ENCODE data around the gene PTPRZ1.

The PTPRZ1 gene

DNA sequence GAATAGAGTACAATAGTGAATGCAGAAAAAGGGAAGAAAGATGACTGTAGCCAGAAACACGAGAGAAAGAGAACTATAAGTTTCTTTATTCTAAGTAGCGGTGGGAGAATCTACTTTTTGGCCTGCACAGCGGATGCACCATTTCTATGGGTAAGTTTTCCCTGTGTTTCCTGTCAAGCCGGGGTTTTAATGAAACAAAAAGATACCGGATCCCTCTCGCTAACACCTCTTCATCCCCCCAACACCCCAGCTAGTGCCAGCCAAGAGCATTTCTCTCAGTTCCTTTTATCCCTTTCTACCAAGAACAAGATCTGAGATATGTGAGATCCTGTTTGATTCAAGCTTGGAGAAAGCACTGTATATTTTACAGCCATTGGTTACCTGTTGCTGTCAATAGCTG lies 14.7 kb downstream of the PTPRZ1 start:
- no peaks in the 10 kb centered on the region for H3K27me3 ChIP-seq (ENCODE audit: control insufficient read depth in 1 of 2, insufficient read depth in 2 of 2, low read length in 2 of 2)
- no peaks in the 10 kb centered on the region for H3K9me3 ChIP-seq (ENCODE audit: control insufficient read depth in 1 of 2, low read length in 2 of 2)
- no peak overlapping the region for H3K4me3 ChIP-seq (ENCODE audit: low read depth in 1 of 2, low read length in 2 of 2)
- no peaks in the 10 kb centered on the region for H3K36me3 ChIP-seq (ENCODE audit: control insufficient read depth in 1 of 2, insufficient read depth in 2 of 2, low read length in 2 of 2)
- no peaks in the 10 kb centered on the region for H3K4me1 ChIP-seq (ENCODE audit: control insufficient read depth in 1 of 2, insufficient read depth in 2 of 2, low read length in 2 of 2)
- no peak overlapping the region for H3K9ac ChIP-seq (ENCODE audit: low read depth in 1 of 2, low read length in 2 of 2)
- H3K27ac ChIP-seq (ENCODE audit: low read depth, low read length): no peak overlapping the region

DNA sequence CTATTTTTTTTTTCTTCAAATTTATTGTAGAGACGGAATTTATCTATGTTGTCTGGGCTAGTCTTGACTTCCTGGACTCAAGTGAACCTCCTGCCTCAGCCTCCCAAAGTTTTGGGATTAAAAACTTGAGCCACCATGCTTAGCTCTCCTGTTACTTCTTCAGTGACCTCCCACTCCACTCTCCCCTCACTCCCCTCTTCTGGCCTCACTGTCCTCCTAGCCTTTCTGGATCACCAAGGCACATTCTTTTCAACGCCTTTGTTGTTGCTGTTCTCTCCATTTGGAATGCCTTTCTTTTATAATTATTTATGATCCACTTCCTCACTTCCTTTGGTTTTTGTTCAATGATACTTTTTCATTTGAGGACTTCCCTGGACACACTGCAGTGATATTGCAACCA lies 17.9 kb downstream of the PTPRZ1 start:
- Histone ChIP-seq H3K4me3 (ENCODE audit: low read depth in 1 of 2, low read length in 2 of 2) (no peak overlapping the region), H3K9me3 (ENCODE audit: control insufficient read depth in 1 of 2, low read length in 2 of 2) (no peaks in the 10 kb centered on the region), H3K9ac (ENCODE audit: low read depth in 1 of 2, low read length in 2 of 2) (no peak overlapping the region), H3K27me3 (ENCODE audit: control insufficient read depth in 1 of 2, insufficient read depth in 2 of 2, low read length in 2 of 2) (no peaks in the 10 kb centered on the region), H3K27ac (ENCODE audit: low read depth, low read length) (no peak overlapping the region), H3K4me1 (ENCODE audit: control insufficient read depth in 1 of 2, insufficient read depth in 2 of 2, low read length in 2 of 2) (no peaks in the 10 kb centered on the region), H3K36me3 (ENCODE audit: control insufficient read depth in 1 of 2, insufficient read depth in 2 of 2, low read length in 2 of 2) (no peaks in the 10 kb centered on the region)

DNA sequence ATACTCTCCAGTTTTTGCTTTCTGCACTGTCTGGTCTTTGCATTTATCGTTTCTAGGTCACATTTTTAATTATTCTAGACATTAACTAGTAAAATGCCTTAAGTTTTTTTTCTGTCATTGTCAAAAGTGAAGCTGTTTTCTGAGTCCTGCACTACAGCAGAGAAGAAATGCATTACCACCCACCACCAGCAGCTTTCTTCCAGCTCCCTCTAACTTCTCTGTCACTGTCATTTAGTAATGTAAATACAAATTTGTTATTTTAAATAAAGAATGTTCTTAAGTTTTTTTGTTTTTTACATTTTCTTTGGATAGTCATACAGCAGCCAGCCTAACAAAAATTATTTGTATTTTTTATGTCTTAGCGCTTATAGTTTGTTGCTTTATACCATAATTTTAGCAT lies 18.8 kb downstream of the PTPRZ1 start:
- Histone ChIP-seq H3K4me1 (ENCODE audit: control insufficient read depth in 1 of 2, insufficient read depth in 2 of 2, low read length in 2 of 2) (no peaks in the 10 kb centered on the region), H3K9ac (ENCODE audit: low read depth in 1 of 2, low read length in 2 of 2) (no peak overlapping the region), H3K36me3 (ENCODE audit: control insufficient read depth in 1 of 2, insufficient read depth in 2 of 2, low read length in 2 of 2) (no peaks in the 10 kb centered on the region), H3K4me3 (ENCODE audit: low read depth in 1 of 2, low read length in 2 of 2) (no peak overlapping the region), H3K27ac (ENCODE audit: low read depth, low read length) (no peak overlapping the region), H3K9me3 (ENCODE audit: control insufficient read depth in 1 of 2, low read length in 2 of 2) (no peaks in the 10 kb centered on the region), H3K27me3 (ENCODE audit: control insufficient read depth in 1 of 2, insufficient read depth in 2 of 2, low read length in 2 of 2) (no peaks in the 10 kb centered on the region)

DNA sequence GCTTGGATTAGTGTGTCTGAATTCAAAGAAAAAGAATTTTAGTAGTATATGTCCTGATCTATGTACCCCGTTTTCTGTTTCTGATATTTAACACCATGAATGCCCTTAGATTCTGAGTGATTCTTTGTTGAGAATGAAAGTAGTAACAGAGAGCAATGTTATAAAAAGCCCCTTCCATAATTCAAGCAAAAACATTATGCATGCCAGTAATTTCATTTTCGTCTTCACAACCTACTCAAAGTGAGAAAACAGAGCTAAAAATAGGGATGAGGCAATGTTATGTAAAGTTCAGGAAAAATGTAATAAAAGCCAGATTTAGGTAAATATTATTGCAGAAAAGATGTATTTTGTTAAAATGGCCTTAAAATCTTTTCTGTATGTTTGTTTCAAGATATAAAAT lies 28.1 kb downstream of the PTPRZ1 start:
- no peak overlapping the region for H3K9ac ChIP-seq (ENCODE audit: low read depth in 1 of 2, low read length in 2 of 2)
- H3K4me1 ChIP-seq (ENCODE audit: control insufficient read depth in 1 of 2, insufficient read depth in 2 of 2, low read length in 2 of 2): no peaks in the 10 kb centered on the region
- H3K9me3 ChIP-seq (ENCODE audit: control insufficient read depth in 1 of 2, low read length in 2 of 2): no peaks in the 10 kb centered on the region
- no peak overlapping the region for H3K27ac ChIP-seq (ENCODE audit: low read depth, low read length)
- H3K36me3 ChIP-seq (ENCODE audit: control insufficient read depth in 1 of 2, insufficient read depth in 2 of 2, low read length in 2 of 2): no peaks in the 10 kb centered on the region
- H3K4me3 ChIP-seq (ENCODE audit: low read depth in 1 of 2, low read length in 2 of 2): no peak overlapping the region
- no peaks in the 10 kb centered on the region for H3K27me3 ChIP-seq (ENCODE audit: control insufficient read depth in 1 of 2, insufficient read depth in 2 of 2, low read length in 2 of 2)

DNA sequence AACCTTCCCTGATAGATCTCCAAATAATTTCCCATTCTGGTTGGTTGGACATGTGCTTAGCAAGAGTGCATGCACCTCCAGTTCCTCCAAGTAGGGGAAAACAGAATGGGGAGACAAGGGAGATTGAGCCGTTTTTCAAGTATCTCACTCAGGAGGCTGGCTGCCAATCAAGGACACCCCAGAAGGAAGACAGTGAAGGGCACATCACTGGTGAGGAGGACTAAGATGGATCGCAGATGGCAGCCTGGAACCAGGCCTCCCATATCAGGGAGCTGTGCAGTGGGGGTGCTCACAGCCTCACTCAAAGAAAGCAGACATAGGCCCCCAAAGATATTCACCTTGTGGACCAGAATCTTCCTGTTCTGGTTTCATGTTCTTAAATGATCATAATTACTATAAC lies 31.2 kb downstream of the PTPRZ1 start:
- Histone ChIP-seq H3K36me3 (ENCODE audit: control insufficient read depth in 1 of 2, insufficient read depth in 2 of 2, low read length in 2 of 2) (no peaks in the 10 kb centered on the region), H3K9me3 (ENCODE audit: control insufficient read depth in 1 of 2, low read length in 2 of 2) (no peaks in the 10 kb centered on the region), H3K27ac (ENCODE audit: low read depth, low read length) (no peak overlapping the region), H3K4me1 (ENCODE audit: control insufficient read depth in 1 of 2, insufficient read depth in 2 of 2, low read length in 2 of 2) (no peaks in the 10 kb centered on the region), H3K27me3 (ENCODE audit: control insufficient read depth in 1 of 2, insufficient read depth in 2 of 2, low read length in 2 of 2) (no peaks in the 10 kb centered on the region), H3K4me3 (ENCODE audit: low read depth in 1 of 2, low read length in 2 of 2) (no peak overlapping the region), H3K9ac (ENCODE audit: low read depth in 1 of 2, low read length in 2 of 2) (no peak overlapping the region)

DNA sequence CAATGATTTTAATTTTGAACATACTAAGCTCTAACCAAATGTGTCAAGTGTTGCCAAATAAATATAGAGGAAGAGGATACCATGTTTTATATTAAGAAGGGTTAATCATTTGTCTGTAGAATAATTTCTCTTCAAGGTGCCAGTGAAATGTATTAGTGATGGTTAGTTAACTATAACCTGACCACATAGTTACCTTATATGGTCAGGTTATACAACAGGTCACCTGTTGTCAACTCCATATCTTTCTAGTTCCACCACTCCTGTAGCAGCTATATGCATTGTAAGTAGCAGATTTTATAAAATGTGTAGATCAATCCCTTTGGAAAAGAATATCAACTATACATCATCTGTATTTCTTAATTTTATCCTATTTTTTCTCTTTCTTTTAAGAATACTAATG lies 35.1 kb downstream of the PTPRZ1 start:
- no peaks in the 10 kb centered on the region for H3K4me1 ChIP-seq (ENCODE audit: control insufficient read depth in 1 of 2, insufficient read depth in 2 of 2, low read length in 2 of 2)
- no peaks in the 10 kb centered on the region for H3K27me3 ChIP-seq (ENCODE audit: control insufficient read depth in 1 of 2, insufficient read depth in 2 of 2, low read length in 2 of 2)
- no peaks in the 10 kb centered on the region for H3K9me3 ChIP-seq (ENCODE audit: control insufficient read depth in 1 of 2, low read length in 2 of 2)
- no peak overlapping the region for H3K27ac ChIP-seq (ENCODE audit: low read depth, low read length)
- no peak overlapping the region for H3K4me3 ChIP-seq (ENCODE audit: low read depth in 1 of 2, low read length in 2 of 2)
- H3K36me3 ChIP-seq (ENCODE audit: control insufficient read depth in 1 of 2, insufficient read depth in 2 of 2, low read length in 2 of 2): no peaks in the 10 kb centered on the region
- H3K9ac ChIP-seq (ENCODE audit: low read depth in 1 of 2, low read length in 2 of 2): no peak overlapping the region

DNA sequence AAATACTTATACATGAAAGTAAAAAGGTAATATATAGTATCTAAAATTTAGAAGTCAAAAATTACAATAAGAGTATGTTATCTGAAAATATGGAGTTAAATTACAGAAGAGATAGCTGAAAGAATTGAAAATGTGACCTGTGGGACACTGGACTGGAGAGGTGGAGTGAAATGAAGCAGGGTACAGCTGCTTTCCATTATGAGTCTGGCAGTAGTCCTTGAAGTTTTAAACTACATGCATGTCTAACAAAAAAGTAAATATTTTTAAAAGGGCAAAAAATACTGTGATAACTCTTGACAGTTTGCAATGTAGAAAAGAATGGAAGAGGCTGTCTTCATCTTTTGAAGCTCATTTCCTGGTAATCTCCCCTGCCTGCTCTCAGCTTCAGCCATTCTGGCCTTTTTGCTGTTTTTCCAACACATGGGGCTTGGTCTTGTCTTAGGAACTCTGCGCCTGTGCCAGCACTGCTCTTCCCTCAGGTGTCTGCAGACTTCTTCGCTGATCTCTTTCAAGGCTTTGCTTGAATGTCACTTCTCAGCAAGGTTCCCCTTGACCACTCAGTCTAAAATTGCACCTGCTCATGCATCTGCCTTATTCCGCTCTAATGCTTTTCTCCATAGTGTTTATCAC lies 36.9 kb downstream of the PTPRZ1 start:
- H3K27ac ChIP-seq (ENCODE audit: low read depth, low read length): no peak overlapping the region
- H3K4me1 ChIP-seq (ENCODE audit: control insufficient read depth in 1 of 2, insufficient read depth in 2 of 2, low read length in 2 of 2): no peaks in the 10 kb centered on the region
- H3K4me3 ChIP-seq (ENCODE audit: low read depth in 1 of 2, low read length in 2 of 2): no peak overlapping the region
- no peaks in the 10 kb centered on the region for H3K27me3 ChIP-seq (ENCODE audit: control insufficient read depth in 1 of 2, insufficient read depth in 2 of 2, low read length in 2 of 2)
- no peaks in the 10 kb centered on the region for H3K9me3 ChIP-seq (ENCODE audit: control insufficient read depth in 1 of 2, low read length in 2 of 2)
- H3K36me3 ChIP-seq (ENCODE audit: control insufficient read depth in 1 of 2, insufficient read depth in 2 of 2, low read length in 2 of 2): no peaks in the 10 kb centered on the region
- no peak overlapping the region for H3K9ac ChIP-seq (ENCODE audit: low read depth in 1 of 2, low read length in 2 of 2)

DNA sequence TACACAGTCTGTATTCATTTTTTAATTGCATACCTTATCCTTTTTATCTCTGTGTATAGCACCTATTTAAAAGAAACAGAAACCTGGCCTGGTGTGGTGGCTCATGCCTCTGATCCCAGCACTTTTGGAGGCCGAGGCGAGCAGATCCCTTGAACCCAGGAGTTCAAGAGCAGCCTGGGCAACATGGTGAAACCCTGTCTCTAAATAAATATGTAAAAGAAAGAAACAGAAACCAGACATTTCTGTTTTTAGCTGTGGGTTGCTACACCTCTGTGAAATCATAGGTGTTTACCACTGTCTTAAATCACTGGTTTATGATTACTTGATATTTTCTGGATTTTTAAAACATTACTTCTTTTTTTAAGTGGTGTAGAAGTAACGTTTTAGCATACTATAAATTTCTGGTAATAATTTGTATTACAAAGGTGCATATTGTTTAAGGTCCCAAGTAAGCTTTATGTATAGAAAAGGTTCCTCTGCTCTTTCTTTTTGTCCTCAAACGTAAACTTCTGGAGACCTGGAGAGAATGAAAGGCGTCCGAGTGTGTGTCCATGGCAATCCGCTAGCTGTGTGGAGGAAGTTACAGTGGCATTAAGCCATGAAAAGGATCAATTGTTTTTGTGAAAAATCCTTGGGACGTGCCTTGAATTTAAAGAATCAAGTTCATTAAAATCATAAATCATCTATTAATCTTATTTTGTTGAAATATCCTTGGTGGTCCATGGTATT lies 41.1 kb downstream of the PTPRZ1 start:
- H3K27me3 ChIP-seq (ENCODE audit: control insufficient read depth in 1 of 2, insufficient read depth in 2 of 2, low read length in 2 of 2): no peaks in the 10 kb centered on the region
- H3K36me3 ChIP-seq (ENCODE audit: control insufficient read depth in 1 of 2, insufficient read depth in 2 of 2, low read length in 2 of 2): no peaks in the 10 kb centered on the region
- H3K4me1 ChIP-seq (ENCODE audit: control insufficient read depth in 1 of 2, insufficient read depth in 2 of 2, low read length in 2 of 2): no peaks in the 10 kb centered on the region
- no peak overlapping the region for H3K4me3 ChIP-seq (ENCODE audit: low read depth in 1 of 2, low read length in 2 of 2)
- no peak overlapping the region for H3K9ac ChIP-seq (ENCODE audit: low read depth in 1 of 2, low read length in 2 of 2)
- H3K27ac ChIP-seq (ENCODE audit: low read depth, low read length): no peak overlapping the region
- H3K9me3 ChIP-seq (ENCODE audit: control insufficient read depth in 1 of 2, low read length in 2 of 2): no peaks in the 10 kb centered on the region

DNA sequence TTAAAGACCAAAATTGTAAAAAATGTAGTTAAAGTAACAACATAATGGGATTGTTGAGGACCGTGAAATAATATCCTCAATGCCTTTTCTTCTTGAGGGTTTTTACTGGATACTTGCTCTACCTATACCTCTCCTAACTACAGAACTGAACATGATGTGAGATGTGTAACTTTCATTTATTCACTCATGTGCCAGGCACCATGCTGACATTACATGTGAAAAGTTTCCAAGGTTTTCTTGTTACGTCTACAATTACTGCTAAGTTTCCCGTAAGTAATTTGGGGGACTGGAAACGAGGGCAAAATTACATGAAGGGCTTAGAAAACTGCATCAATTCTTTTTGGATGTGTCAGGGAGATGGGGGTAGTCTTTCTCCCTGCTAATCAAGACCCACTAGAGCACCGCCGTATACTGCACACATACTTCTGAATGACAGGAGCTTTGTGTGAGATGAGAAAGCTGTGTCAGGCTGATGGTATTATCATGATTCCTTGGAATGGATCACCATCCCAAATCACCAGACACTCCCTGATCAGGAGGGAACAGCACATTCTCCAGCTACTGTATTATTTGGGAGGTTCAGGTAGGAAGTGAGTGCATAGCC lies 41.8 kb downstream of the PTPRZ1 start:
- Histone ChIP-seq H3K27ac (ENCODE audit: low read depth, low read length) (no peak overlapping the region), H3K4me1 (ENCODE audit: control insufficient read depth in 1 of 2, insufficient read depth in 2 of 2, low read length in 2 of 2) (no peaks in the 10 kb centered on the region), H3K27me3 (ENCODE audit: control insufficient read depth in 1 of 2, insufficient read depth in 2 of 2, low read length in 2 of 2) (no peaks in the 10 kb centered on the region), H3K4me3 (ENCODE audit: low read depth in 1 of 2, low read length in 2 of 2) (no peak overlapping the region), H3K9ac (ENCODE audit: low read depth in 1 of 2, low read length in 2 of 2) (no peak overlapping the region), H3K9me3 (ENCODE audit: control insufficient read depth in 1 of 2, low read length in 2 of 2) (no peaks in the 10 kb centered on the region), H3K36me3 (ENCODE audit: control insufficient read depth in 1 of 2, insufficient read depth in 2 of 2, low read length in 2 of 2) (no peaks in the 10 kb centered on the region)

DNA sequence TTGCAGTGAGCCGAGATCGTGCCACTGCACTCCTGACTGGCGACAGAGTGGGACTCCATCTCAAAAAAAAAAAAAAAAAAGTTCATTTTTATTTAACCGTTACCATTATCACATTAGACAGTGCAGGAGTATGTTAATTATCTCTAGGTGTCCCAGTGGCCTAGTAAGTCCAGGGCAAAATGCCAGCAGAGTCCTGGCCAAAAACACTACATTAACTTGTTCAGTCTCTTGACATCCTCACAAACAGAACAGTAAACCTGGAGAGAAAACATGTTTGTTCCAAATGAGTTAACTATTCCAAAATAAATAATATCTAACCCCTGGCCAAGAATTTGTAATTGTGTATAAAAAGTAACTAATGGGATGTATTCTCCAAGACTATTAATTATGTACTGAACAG lies 43.2 kb downstream of the PTPRZ1 start:
- Histone ChIP-seq H3K27ac (ENCODE audit: low read depth, low read length) (no peak overlapping the region), H3K27me3 (ENCODE audit: control insufficient read depth in 1 of 2, insufficient read depth in 2 of 2, low read length in 2 of 2) (no peaks in the 10 kb centered on the region), H3K36me3 (ENCODE audit: control insufficient read depth in 1 of 2, insufficient read depth in 2 of 2, low read length in 2 of 2) (no peaks in the 10 kb centered on the region), H3K9me3 (ENCODE audit: control insufficient read depth in 1 of 2, low read length in 2 of 2) (no peaks in the 10 kb centered on the region), H3K9ac (ENCODE audit: low read depth in 1 of 2, low read length in 2 of 2) (no peak overlapping the region), H3K4me1 (ENCODE audit: control insufficient read depth in 1 of 2, insufficient read depth in 2 of 2, low read length in 2 of 2) (no peaks in the 10 kb centered on the region), H3K4me3 (ENCODE audit: low read depth in 1 of 2, low read length in 2 of 2) (no peak overlapping the region)
